ENCODE results near the gene NEK7.

The NEK7 gene

DNA sequence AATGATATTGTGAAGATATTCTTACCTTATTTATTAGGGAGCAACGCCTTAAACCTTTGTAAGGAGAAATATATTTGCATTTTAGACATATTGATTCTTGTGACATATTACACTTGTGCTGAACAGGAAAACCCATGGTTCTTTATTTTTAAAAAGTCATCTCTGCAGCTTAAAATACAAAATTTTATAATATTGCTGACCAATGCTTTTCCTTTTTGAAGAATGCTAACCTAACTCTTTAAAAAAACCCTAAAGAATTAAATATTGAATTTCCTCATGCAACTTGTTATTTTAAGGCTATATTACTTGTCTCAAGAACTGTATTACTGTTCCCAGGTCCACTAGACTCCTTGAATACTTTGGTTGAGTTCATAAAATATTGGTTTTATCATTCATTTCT is 99.0 kb downstream of the NEK7 start:
- DNase-seq (ENCODE audit: low spot score): no peak

DNA sequence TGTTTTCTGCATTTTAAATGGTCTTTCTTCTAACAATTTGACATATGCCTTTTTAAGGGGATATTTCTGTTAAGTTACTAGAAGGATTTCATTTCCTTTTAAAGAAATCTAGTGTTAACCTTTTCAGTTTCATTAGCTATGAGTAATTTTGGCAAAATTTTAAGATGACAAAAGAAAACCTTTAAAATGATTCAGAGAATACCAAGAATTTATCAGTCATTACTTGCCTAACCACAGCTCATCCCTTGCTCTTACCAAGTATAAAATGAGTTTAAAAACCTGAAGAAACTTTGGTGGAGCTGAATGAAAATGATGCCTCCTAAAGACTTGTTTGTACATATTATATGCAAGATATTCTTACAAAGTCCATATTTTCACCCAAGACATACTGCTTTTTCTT is 101.7 kb downstream of the NEK7 start:
- DNase-seq (ENCODE audit: low spot score): peak; percentile 31

DNA sequence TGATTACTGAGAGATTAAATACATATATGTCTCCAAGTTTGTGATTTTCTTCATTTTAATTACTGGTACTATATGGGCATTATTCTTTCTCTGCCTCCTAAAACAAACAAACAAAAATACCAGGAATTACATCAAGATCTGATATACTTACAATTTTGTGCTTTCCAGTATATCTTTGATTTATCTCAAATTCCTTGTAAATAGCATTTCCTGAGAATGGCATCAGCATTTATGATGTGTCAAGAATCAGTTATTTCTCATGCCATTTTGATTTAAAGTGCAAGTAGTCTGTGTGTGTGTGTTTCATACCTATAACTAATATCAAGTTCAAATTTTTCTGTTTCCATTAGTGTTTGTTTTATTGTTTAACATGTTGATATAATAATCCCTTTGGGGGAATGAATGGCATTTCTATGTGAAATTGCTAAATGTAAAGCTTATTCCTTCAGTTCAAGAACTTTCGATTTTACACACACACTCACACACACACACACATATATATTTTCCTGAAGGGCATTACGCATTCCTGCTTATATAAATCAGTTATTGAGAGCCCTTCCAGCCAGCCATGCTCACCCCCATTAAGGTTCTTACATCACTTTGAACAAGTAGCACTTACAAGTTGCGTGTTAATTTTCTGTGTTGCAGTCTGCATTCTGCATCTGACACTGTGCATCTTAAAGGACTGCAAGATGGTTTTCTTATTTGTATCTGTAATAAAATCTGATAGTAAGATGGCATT is 102.7 kb downstream of the NEK7 start:
- no peak for DNase-seq (ENCODE audit: low spot score)

DNA sequence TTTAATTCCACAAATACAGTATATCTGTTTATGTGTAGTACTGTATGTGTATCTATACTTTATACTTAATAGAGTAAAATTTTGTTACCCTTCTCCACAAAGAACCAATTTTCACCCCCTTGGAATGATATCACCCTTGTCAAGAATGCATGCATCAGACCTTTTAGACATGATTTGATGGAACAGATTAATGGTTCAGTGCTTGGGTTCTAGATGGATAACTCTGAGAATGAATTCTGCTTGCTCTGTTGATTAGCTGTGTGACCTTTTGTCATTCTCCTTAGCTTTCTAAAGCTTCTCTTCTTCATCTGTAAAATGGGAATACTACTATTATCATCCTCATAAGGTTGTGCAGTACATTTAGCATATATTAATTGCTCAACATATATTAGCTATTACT is 105.1 kb downstream of the NEK7 start:
- DNase-seq (ENCODE audit: low spot score): no peak

DNA sequence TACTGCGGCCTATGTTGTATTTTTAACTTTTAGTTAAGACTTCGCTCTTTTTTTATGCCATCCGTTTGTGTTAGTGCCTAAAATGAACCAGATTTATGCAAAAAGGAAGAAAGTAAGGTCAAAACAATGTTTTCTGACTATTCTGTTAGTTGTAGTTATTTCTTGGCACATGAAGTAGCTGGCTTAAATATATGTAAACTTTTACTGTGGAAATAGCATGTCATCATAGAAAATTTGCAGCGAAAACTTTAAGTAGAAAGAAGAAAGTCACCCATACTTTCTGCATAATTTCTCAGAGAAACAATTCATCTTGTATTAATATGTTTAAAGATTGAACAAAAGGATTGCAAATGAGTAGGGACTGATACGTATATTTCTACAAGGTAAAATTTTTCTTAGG is 106.4 kb downstream of the NEK7 start:
- DNase-seq (ENCODE audit: low spot score): no peak

DNA sequence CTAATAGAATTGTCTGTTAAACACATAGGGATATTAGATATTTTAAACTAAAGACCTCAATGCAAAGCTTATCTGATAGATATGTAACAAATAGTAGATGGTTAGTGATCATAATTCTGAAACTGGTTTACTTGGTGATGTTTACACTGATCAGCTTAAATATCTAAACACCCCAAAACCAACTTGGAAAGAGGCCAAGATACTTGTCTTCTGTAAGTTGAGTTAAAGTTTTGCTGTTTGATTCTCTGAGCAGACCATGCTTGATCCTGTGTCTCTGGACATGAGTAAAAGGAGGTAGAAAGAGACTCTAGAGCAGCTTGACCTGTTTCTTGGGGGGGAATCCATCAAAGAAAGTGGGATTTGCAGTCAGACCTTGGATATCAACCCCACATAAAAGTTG is 107.5 kb downstream of the NEK7 start:
- no peak for DNase-seq (ENCODE audit: low spot score)

DNA sequence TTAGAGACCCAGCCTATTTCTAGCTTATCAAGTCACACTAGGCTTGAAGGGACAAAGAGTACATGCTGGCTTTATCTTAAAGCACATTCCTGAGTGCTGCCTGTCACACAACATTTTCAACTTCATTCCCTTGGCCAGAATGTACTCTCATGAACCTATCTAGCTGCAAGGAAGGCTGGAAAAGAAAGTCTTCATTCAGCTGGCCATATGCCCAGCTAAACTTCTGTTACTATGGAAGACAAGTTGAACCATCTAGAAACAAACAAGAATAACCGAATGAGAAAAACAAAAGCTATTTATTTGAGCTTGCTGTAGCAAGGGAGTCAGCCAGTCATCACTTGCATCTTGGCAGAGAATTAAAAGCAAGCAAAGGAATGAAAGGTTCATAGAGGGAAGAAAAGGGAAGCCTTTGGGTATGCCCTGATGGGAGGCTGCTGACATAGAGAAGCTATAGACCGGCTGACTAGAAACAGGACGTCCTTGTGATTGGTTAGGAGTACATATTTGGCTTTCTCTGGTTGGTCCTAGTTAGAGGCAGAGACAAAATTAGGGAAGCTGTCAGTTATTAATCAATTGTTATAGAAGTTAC is 108.4 kb downstream of the NEK7 start:
- DNase-seq (ENCODE audit: low spot score): no peak

DNA sequence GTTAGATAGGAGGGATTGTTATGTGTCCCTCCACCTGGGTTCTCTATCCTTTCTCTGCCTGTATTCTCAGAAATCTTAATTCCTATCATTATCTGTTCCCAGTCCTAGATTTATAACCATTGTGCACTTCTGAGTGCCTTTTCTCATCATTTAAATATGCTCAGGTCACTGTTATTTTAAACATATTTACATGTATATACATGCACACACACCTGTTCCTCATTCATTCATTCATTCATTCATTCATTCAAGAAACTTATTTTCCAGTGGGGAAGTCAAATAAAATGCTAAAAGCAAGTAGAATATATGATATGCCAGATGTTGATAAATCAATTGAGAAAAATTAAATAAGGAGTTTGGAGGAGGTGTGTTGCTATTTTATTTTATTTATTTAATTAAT is 110.3 kb downstream of the NEK7 start:
- DNase-seq (ENCODE audit: low spot score): no peak

DNA sequence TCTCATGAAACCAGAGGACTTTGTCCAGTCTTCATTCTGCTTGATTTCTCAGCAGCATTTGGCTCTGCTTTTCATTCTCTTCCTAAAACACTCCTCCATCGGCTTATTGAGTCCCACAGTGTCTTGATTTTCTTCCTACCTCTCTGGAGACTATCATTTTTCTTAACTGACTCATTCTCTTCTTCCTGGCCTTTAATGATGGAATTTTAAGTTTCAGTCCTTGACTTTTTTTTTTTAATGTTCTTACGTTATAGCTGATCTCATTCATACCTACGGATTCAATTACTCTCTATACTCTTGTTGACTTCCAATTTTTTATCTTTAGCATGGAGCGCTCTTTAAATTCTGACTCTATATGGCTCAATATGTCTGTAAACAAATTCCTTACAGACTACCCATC is 111.1 kb downstream of the NEK7 start:
- DNase-seq (ENCODE audit: low spot score): no peak

DNA sequence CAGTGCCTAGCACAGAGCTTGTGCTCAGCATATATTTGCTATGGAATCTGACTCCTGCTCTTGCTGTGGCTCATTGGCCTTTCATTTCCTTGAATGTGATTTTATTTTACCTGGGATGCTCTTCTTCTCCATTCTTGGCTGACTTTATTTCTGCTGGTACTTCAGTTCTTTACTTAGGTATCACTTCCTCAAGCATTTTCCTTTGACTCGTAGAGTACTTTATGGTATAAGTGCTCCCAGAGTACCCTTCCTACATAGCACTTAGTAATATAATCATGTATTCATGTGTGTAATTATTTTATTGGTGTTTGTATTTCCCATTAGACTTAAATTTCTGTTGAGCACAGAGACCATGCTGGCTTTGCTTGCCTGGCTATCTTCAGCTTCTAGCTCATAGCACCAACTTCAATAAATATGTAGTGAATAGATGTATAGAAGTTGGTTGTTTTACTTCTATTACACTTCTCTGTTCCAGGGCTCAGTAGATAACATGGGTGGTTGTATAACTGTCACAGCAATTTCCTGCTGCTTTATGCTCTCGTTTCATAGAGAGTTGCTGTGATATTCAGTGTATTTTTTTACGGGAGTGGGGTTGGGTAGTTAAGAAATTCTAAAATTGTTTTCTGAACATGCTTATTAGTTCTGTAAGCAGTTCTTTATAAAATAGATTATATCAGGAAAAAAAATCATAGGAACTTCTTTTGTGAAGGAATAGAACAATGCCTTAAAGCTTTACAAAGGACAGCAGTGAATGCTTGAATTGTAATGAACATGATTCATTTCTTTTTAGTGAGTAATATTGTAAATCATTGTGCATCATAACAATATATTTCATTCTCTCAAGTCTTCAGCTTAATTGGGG is 112.2 kb downstream of the NEK7 start:
- no peak for DNase-seq (ENCODE audit: low spot score)

DNA sequence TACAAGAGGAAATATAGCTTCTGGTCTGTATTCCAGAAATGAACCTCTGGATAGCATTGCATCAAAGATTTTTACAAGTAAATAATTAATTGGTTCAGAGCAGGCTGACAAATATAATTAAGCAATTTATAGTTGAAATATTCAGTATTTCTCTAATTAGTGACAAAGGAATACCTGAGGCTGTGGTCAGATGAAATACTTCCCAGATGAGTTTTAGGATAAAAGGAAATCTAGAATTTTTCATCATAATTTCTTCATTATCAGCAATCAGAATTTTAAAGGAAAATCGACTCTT is 112.8 kb downstream of the NEK7 start:
- no peak for DNase-seq (ENCODE audit: low spot score)

DNA sequence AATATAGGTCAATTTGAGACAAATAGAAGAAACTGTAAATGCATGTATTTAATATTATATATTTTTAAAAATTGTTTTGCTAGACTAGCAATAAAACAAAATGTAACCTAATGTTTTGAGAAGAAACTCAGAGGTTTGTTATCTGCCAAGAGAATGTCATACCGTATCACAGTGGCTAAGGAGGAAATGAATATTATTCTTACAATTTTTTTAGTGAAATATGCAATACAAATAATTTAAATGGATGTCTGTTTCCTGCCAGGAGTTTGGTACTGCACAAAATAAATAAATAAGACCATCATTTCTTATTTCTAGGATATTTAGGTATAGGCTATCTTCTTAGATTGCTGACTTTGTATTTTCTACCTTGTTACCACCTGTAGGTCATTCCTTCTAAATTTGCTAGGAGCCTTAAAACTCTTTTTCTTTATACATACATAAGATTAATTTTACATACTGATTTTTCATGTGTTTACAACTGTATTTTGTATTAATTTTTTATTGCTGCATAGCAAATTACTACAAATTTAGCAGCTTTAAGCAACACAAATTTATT is 113.6 kb downstream of the NEK7 start:
- DNase-seq (ENCODE audit: low spot score): no peak

DNA sequence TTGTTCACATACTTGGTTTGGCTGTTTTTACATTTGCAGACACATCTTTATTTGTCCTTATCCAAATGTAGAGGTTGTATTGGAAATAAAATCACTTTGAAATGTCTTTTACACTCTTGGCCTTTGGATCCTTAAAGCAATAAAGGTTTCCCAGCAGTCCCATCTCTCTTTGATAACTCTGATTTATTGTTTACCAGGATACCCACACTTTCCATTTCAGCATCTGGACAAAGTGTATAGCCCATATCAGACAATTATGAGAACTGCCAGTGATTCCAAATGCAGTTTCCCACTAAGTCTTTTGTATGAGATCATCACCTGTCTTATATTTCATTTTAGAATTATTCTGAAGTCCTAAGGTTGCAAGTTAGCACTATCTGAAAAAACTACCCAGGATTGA is 114.7 kb downstream of the NEK7 start:
- no peak for DNase-seq (ENCODE audit: low spot score)

DNA sequence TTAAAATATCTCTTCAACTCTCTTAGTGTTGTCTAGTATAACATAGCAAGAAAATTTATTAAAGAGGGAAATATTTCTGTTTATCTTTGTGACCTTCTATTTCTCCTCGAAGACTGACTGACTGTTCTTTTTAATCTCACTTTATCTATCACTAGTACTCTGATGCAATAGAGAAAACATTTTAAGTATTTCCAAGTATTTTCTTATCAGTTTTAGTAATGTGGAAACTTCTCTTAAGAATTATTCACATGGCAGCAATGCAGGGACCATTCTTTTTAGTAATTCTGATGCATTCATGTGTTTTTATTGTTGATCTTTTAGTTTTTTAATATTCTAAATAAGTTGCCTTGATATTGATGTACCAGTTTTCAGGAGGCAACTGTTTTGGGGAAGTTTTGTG is 115.7 kb downstream of the NEK7 start:
- DNase-seq (ENCODE audit: low spot score): no peak

DNA sequence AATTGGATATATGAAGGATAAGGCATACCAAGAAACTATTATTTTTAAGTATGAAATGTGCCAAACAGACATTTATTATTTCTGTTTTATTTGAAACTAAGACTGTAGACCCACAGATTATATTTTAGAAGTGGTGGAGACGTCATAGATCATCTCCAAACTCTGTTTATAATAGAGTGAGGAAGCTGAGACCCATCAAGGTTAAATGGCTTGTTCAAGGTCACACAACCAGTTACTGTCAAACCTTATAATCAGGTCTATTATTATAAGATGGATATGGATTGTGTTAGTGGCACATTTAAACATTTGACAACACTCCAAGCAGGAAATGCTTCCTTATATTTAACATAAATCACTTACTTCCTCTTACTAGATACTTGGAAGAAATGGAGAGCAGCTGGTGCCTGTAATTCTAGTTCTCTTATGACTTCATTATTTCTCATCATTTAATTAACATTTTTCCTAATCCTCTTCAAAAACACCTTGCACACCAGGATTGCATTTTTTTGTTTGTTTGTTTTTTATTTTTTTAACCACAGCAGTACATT is 117.0 kb downstream of the NEK7 start:
- DNase-seq (ENCODE audit: low spot score): no peak

DNA sequence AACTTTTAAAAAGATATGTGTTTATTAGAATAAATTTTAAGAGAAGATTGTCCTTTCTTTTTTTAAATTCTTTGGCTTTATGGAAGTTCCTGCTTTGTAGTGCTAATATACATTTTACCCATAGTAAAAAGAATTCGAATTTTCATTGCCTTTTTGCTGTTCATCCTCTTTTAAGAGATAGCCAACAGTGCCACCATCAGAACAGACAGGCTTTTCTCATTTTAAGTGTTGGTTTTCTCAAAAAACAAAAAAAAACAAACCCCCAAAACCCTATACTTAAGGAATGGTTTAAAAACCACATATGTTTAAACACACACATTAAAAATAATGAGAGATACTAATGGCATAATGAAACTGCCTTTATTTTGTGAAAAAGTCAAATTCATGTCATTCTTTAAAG is 118.8 kb downstream of the NEK7 start:
- no peak for DNase-seq (ENCODE audit: low spot score)

DNA sequence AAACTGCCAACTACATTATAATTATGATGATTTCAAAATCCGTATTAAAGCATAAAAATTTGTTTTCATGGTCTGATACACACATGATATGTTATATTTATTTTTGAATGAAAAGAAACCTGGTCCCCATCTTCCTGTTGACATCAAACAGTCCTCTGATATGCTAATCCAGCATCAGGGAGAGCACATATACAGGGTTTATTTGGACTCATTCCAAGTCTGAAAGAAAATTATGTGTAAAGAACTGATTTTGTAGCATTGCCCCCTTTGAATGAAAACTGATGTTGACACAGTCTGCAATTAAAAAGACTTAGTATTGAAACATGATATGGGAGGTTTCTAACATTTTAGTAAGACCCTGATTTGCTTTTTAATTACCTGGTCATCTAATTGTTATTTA is 119.4 kb downstream of the NEK7 start:
- no peak for DNase-seq (ENCODE audit: low spot score)

DNA sequence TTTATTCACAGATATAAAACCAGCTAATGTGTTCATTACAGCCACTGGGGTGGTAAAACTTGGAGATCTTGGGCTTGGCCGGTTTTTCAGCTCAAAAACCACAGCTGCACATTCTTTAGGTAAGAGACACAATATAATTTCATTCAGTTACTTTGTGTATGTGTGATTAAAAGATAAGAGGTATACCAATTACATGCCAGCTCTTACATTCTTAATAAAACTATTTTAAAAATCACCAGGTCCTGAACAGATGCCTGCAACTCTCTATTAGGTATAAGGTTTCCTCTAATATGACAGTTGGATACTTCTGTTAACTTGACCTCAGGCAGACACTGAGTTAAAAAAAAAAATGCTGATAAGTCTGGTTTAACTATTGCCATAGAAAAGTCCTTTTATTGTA is 122.1 kb downstream of the NEK7 start:
- DNase-seq (ENCODE audit: low spot score): no peak

DNA sequence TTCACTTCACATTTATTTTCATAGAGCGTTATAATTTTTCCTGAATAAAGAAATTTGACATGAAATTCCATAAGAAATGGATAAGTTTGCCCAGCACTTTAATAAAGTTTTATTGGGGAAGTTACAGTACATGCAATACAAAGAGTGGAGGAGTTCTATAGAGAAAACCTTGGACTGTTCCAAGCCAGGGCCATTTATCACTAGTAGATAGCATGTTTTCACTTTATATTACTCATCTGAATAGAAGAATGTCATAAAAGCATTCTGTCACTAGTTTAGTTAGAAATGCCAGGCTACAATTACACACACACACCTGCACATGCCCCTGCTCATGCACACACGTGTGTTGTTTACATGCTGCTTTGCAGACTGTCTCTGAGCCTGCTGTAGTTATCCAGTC is 123.3 kb downstream of the NEK7 start:
- DNase-seq (ENCODE audit: low spot score): no peak

DNA sequence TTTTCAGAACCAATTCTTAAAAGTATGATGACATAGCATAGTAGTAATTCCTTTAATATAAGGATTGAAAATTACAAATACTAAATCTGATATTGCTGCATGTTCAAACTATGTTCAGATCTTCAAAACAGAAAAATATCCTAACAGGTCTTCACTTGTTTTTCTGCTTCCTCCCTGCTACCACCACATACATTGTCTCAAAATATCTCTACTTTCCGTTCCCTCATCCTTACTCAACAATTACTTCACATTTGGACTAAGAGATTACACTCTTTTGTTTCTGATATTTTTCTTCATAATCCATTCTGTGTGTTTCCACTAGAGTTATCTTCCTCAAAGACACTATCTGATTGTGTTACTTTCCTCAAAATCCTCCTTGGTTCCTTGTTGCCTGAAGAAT is 125.1 kb downstream of the NEK7 start:
- no peak for DNase-seq (ENCODE audit: low spot score)

DNA sequence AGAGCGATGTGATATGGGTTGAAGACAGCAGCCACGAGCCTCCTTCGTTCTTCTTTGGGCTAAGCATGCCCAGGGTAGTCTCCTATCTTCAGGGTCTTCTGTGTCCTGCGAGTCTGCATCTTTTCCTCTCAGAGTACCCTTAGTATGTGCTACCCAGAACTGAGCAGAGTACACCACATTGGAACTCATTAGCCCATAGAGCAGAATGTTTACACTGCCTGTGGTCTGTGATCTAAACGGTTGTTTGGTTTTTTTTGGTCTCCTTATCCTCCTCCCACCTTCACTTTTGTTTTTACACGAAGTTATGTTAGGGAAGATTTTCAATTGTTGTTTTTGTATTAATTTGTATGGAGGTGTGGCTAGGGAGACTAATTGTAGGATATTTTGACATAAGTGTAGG is 126.4 kb downstream of the NEK7 start:
- no peak for DNase-seq (ENCODE audit: low spot score)

DNA sequence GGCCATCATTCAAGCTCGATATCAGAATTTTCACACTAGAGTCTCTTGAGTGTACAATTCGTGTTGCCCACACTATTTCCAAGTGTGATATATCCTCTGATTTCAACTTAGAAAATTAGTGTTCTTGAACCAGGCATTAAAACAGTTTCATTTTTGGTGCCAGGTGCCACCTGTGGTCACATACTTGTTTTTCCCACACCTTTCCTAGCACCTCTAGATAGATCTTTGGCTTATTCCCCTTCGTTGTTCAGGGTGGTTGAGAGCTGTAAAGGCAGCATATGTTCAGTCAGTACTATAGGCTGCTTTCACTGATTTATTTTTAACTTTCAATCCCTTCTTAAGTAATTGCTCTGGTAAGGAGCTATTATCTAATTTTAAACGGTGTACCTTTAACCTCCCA is 131.1 kb downstream of the NEK7 start:
- no peak for DNase-seq (ENCODE audit: low spot score)

DNA sequence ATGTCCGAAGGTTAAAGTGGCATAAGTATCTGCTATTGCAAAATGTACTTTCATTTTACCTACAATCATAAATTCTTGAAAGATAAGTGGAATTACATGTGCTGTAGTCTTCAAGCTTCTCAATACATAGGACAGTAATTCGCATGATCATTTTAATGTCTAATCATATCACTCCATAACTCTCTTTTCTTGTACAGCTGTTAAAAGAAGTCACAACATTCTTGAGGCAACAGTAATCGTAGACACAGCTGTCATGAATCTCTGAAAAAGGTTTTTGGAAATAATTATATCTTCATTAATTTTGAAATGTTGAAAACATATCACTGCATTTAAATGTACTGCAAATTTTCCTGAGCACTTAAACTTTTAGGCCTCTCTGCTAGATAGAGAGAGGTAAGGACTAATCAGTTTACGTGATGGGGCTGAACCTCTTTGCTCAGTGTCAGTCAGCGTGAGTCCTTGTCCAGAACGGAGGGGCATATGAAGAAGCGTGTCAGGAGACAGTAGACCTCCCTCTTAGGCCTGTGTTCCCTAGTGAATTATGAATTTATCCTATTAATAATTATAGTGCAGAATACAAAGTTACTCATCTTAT is 133.4 kb downstream of the NEK7 start:
- DNase-seq (ENCODE audit: low spot score): no peak
